HG03095 (cell line): ENCODE results near the gene SP7.
"Not testable (repeated sequence)": the region's sequence is repeated elsewhere in the genome, so short reads cannot be mapped to it uniquely, and the experiment has no call there.

Experiments used
- ATAC-seq: cut with Tn5 transposase; IDR thresholded peaks from one replicate; pipeline ENCODE4 v1.9.1; 2021; ENCODE audit warnings: moderate library complexity; ENCODE audit not compliant: unreplicated experiment

SP7 gene

DNA sequence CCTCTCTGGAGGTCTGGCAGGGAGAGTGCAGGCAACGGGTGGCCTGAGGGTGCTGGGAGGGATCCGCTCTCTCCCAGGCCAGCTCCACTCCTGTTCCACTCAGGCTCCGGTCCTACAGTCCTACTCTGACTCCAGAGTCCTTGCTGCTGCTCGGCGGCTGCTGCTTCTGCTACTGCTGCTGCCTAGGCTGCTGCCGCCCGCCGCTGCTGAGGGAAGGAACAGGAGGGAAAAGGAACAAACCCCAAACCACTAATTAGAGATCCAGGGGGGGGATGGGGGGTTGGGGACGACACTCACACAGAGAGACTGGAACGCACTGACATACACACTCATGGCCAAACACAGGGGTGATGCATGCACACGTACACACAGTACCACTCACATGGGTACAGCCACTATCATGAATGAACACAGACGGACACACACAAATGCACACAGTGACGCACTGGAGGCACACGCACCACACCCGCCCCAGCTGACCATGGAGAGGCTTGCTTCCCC, at the start of gene SP7:
TSS of gene SP7 (minus strand) at position 174 of the 501 bp plus-strand sequence. CDS start 708 bp downstream, outside the sequence.
- ATAC-seq: no peak

DNA sequence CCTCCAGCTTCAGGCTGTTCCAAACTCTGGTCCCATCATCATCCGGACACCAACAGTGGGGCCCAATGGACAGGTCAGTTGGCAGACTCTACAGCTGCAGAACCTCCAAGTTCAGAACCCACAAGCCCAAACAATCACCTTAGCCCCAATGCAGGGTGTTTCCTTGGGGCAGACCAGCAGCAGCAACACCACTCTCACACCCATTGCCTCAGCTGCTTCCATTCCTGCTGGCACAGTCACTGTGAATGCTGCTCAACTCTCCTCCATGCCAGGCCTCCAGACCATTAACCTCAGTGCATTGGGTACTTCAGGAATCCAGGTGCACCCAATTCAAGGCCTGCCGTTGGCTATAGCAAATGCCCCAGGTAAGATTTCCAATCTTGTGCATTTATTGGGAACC, 47.1 kb upstream of the SP7 start:
- no peak for ATAC-seq

DNA sequence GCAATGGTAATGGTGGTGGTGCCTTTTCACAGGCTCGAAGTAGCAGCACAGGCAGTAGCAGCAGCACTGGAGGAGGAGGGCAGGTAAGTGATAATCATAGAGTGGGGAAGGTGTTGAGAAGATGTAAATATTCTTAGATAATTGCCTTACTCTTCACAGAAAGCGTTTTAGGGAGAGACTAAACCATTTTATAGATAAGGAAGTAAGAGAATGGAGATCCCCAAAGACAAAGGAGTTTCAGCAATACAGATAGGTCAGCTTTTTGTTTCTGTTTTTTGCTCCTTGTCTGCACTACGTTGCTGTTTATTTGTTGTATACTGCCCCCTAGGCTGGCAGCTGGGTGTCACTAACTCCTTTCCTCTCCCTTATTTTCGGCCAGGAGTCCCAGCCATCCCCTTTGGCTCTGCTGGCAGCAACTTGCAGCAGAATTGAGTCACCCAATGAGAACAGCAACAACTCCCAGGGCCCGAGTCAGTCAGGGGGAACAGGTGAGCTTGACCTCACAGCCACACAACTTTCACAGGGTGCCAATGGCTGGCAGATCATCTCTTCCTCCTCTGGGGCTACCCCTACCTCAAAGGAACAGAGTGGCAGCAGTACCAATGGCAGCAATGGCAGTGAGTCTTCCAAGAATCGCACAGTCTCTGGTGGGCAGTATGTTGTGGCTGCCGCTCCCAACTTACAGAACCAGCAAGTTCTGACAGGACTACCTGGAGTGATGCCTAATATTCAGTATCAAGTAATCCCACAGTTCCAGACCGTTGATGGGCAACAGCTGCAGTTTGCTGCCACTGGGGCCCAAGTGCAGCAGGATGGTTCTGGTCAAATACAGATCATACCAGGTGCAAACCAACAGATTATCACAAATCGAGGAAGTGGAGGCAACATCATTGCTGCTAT, 45.8 kb upstream of the SP7 start:
- no peak for ATAC-seq

DNA sequence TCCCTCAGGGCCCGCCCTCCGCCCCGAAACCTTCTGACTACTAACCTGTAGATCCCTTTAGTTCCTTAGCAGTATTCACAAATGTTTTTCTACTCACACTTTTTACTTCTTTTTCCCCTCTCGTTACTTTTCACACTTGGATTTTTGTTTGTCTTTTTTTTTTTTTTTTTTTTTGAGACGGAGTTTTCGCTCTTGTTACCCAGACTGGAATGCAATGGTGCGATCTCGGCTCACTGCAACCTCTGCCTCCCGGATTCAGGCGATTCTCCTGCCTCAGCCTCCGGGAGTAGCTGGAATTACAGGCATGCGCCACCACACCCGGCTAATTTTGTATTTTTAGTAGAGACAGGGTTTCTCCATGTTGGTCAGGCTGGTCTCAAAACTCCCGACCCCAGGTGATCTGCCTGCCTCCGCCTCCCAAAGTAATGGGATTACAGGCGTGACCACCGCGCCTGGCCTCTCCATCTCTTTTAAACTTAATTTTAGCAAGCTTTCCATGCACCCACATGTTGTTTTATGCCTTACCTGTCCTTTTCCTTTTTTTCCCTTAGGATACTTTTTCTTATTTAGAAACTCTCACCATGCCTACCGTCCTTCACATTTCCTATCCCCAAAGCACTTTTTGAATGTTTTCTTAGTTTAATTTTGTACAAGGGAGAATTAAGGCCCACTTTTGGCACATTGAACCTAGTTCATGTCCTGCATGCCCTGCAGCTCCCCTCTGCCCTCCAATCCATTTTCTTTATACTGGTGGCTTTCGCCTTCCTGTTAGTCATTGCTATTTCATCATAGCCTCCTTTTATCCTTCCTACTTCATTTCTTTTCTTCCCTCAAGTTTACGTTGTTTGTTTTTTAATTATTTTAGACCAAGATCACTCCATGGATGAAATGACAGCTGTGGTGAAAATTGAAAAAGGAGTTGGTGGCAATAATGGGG, 44.9 kb upstream of the SP7 start:
- no peak for ATAC-seq

DNA sequence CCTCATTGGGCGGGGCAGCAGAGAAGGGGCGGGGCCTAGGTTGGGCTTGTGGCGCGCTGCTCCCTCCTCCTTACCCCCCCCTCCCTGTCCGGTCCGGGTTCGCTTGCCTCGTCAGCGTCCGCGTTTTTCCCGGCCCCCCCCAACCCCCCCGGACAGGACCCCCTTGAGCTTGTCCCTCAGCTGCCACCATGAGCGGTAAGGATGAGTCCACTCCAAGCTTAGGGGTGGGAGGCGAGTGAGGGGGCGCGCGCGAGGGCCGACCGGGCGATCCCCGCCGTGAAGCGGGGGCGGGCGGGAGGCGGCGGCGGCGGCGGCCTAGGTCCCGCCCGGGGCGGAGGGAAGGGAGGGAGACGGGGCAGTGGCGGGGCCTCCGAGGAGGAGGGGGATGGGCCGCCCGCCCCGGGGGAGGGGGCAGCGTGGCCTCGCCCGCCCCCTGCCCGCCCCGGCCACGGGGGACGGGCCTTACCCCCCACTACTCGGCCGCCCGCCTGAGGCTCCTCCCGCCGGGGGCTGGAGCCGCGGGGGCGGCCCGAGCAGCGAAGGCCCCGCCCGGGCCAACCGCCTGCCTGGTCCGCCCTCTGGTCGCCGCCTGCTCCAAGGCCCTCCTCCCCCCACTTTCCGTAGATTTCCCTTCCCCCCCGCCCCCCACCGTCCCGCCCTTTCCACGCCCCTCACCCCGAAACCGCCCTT, 44.1 kb upstream of the SP7 start, which contains the start of gene SP1:
TSS of gene SP1 (plus strand) at position 73 of the 690 bp plus-strand sequence. CDS start at position 189, 116 bp downstream.
- ATAC-seq: peak; percentile 37

DNA sequence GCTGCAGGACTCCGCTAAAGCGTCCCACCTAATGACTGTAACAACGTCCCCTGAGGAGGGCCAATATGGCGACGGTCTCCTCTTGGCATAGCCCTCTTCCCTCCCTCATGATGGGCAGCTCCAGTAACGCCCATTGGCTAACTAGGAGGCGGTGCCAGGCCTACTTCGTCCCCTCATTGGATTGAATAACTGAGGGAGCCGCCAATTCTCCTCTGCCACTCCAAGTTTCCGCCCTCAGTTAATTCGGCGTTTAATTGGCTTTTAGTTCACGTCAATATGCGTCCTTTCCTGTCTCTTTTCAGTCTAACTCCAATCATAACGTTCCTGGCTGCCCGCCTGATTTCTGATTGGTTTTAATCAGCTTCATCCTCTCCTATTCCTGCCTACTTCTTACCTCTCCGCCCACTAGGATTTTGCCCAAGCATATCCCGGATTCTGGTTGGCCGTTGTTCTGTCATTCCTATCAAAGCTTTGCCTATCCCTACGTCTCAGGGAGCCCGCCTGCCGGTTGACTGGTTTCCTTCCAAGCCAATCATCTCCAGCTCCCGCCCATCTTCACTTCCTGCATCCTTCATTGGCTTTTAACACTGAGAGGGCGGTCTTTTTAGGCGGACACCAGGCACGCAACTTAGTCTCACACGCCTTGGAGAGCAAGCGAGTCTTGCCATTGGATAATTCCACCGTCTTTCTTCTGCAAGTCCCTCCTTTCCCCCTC, 43.4 kb upstream of the SP7 start:
- peak; percentile 64 for ATAC-seq

DNA sequence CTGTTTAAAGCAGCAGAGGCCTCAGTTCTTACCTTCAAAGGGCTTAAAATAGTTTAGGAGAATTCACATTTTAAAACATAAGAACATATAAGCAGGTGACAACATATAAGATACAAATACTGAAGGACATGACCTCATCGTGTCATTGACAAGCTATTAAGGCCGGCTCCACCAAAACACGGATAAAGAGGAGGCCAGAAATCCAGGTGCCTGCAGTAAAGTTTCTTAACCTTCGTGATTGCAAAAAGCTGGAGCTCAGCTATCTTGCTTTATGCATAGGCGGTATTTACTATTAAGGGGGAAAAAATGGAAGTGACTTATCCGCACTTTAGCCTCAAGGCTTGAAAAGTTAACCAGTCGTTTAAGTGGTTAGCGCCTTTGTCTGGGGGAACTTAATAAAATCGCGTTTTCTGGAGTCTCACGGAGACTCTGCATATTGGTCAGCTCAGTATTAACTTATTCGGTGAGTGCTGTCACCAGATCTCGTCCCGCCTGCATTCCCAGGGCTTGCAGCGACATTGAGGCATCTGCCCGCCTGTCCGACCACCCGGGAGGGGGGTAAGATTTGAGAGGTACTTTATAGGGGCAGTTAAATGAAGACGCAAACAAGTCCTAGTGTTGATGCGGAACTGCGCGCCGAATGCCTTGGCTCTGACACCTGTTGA, 42.7 kb upstream of the SP7 start:
- ATAC-seq: no peak

DNA sequence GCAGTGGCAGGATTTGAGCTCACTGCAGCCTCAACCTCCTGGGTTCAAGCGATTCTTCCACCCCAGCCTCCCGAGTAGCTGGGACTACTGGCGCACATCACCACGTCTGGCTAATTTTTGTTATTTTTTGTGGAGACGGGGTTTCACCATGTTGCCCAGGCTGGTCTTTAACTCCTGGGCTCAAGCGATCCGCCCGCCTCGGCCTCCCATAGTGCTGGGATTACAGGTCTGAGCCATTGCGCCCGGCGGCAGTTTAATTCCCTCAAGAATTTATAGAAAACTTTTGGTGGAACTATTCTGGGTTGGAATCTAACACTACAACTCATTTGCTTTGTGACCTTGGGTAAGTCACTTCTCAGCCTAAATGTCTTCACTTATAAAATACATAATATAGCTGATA, 42.1 kb upstream of the SP7 start:
- ATAC-seq: no peak

DNA sequence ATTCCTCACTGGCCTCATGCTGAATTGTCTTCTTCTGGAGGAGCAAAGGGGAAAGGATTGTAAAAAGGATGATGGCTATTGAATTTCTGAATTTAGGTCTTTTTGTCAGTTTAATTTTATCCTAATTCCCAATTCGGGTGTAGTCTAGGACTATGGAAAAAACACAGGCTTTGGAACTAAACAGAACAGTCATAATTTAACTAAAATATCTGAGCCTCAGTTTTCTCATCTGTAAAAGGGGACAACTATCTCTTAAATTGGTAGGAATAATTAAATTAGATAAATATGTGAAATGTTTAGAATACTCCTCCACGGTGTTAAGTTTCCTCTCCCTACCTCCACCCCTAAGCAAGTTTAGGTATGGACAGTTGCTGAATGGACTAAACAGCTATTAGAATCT, 40.6 kb upstream of the SP7 start:
- ATAC-seq: no peak

DNA sequence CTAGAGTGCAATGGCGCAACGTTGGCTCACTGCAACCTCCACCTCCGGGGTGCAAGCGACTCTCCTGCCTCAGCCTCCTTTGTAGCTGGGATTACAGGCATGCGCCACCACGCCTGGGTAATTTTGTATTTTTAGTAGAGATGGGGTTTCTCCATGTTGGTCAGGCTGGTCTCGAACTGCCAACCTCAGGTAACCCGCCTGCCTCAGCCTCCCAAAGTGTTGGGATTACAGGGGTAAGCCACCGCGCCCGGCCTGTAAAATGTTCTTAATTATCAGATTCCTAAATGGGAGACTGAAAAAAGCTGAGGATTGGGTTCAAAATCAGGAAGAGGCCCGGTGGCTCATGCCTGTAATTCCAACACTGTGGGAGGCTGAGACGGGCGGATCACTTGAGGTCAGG, 38.1 kb upstream of the SP7 start:
- not testable (repeated sequence) for ATAC-seq

DNA sequence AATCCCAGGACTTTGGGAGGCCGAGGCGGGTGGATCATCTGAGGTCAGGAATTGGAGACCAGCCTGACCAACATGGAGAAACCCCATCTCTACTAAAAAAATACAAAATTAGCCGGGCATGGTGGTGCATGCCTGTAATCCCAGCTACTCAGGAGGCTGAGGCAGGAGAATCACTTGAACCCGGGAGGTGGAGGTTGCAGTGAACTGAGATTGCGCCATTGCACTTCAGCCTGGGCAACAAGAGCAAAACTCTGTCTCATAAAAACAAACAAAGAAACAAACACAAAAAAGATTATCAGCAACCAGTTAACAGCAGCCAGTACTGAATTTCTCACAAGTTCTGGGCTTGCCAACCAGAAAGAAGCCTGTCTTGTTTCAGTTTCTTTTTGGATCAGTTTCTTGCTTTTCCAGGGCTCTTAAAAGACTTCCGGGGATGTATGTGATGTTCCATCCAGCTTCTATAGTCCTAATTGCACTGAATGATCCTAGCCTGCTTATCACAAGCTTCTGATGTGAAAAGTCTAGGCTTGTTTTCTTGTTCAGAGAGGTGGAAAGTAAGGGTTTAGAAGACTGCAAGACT, 37.5 kb upstream of the SP7 start:
- ATAC-seq: not testable (repeated sequence)

DNA sequence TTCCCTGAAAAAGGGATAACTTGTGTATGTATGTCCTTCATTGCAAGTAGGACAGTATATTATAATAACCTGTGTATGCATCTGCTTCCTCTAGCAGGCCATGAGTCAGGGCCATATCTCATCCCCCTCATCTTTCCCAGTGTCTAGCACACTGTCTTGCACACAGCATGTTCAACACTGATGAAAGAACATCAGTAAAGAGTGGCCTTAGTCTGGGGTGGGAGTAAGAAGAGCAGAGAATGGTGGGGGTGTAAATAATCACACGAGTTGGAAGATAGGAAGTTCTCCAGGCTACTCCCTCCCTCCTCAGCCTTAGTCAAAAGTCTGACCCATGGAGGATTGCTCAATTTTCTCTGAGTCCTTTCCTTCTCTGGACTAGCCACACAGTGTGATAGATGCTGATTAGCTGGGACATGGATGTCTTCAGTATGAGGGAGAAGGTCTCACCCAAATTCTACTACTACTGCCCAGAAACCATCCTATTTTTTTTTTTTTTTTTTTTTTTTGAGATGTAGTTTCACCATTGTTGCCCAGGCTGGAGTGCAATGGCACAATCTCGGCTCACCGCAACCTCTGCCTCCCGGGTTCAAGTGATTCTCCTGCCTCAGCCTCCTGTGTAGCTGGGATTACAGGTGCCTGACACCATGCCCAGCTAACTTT, 29.2 kb upstream of the SP7 start:
- no peak for ATAC-seq

DNA sequence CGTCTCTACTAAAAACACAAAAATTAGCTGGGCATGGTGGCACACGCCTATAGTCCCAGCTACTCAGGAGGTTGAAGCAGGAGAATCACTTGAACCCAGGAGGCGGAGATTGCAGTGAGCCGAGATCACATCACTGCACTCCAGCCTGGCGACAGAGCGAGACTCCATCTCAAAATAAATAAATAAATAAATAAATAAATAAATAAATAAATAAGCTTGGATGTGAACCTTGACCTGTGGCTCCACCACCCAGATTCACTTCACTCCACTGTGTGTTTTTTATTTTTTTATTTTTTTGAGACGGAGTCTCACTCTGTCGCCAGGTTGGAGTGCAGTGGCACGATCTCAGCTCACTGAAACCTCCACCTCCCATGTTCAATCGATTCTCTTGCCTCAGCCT, 25.5 kb upstream of the SP7 start:
- not testable (repeated sequence) for ATAC-seq

DNA sequence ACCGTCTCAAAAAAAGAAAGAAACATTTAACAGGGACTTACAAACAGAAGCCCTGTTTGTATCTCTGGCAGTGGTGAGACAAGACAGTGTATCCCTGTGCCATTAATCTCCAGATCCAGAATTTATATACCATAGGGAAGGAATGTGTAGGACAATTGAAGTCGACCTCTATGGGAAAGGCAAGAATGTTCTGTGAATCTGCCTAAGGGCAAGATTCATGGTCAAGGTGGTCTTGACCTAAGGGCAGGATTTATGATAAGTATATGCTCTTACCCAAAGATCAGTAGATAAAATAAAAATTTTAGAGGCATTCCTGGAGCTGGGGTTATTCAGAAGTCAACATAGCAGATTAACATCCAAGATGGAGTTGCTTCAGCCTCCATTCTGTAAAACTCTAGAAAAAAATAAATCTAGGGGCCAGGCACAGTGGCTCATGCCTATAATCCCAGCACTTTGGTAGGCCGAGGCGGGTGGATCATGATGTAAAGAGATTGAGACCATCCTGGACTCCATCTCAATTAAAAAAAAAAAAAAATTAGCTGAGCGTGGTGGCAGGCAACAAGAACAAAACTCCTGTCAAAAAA, 22.8 kb upstream of the SP7 start:
- no peak for ATAC-seq

DNA sequence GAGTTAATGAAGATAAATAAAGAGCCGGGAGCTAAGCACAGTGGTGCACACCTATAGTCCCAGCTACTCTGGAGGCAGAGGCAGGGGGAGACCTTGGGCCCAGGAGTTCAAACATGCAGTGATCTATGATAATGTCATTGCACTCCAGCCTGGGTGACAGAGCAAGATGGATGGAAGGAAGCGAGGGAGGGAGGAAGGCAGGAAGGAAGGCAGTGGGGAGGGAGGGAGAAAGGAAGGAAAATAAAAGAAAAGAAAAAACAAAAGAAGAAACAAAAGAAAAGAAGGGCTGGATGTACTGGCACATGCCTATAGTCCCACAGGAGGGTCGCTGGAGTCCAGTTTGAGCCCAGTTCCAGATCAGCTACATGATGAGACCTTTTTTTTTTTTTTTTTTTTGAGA, 19.0 kb upstream of the SP7 start:
- ATAC-seq: no peak

DNA sequence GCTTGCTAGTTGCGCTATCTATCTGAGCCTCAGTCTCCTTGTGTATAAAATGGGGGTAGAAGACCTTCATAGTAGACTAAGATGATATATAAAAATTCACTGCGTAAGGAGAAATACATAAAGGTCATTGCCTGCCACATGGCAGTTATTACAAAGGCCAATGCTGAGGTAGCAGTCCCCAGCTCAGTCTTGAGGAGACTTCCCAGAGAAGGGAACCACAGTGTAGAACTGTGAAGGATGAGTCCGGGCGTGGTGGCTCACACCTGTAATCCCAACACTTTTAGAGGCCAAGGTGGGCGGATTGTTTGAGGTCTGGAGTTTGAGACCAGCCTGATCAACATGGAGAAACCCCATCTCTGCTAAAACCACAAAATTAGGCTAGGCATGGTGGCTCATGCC, 17.1 kb upstream of the SP7 start:
- no peak for ATAC-seq

DNA sequence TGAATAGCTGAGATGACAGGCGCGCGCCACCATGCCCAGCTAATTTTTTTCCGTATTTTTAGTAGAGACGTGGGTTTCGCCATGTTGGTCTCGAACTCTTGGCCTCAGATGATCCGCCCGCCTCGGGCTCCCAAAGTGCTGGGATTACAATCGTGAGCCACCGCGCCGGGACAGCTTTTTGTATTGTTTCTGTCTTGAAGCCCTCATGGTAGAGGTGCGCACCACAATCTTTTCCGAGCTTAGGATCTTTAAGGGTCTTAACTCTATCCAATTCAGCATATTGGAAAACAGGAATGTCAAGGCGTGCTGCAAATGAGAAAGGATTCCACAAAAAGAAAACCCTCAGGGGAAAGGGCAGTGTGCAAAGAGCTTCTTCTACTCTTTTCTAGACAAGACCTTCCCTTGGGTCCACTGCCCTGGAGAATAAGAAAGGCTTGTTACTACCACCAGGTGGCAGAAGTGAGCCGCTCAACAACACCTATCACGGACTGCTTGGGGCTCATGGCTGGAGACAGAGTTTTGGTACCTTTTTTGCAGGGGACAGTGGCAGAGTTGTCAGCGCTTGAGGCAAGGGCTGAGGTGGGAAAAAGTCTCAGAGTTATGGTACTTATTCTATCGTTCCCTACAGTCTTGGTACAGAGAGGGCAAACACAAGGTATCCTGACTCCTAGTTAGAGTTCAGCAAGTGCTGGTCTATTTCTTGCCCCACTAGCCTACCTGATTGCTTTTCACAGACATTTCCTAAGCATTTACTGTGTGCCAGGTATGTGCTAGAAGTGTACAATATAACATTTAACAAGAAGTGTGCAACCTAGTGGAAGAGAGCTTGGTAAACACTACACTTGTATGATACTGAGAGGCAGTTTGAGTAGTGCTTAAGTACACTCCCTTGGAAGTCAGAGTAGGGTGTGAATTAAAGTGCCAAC, 16.4 kb upstream of the SP7 start:
- peak; percentile 65 for ATAC-seq
